Stimulated activated CD4-positive, alpha-beta T cell treated with anti-CD3 and anti-CD28 coated beads, Interleukin-4, amount 100 ng/mL, for 1 hour (primary cell): ENCODE measurements around the gene GSG1.
"Not testable (repeated sequence)": the region's sequence is repeated elsewhere in the genome, so short reads cannot be mapped to it uniquely, and the experiment has no call there.

Source experiments
- DNase-seq: peaks from one replicate; pipeline ENCODE4 v3.0.0-alpha.2; 2020

Gene GSG1

DNA sequence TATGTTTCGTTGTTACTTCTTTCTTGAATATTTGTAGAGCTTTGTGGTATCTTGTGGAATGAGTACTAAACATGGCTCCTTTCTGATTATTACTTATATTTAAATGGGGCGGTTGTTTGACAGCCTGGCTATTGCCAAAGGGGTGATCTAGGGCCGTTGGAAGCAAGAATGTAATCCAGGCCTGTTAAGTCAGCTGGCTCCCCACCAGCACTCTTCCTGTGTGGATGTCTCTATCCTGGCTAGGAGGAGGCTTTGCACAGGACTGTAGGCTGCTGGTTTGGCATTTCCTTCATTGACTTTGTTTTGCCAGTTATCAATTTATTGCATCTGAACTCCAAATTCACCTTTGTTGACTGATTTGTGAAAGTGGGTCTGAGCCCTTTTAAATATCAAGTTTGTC is 53.7 kb downstream of the GSG1 start:
- no peak for DNase-seq

DNA sequence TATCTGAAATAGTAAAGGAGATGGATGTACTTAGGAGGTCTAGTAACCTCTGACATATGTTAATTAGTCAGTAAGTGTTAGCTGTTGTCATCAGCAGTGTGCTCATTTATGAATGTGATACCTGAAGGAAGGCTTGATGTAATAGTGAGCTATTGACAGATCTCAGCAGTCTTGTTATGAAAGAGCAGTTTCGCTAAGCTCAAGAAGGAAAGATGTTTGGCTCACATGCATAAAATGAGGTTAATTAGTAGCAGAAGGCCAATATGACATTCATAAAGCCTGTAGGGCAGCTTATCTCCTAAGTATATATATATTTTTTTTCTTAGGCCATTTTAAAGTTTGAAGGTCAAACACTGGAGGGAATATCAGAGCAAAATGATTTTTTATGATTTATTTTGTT is 56.5 kb downstream of the GSG1 start:
- DNase-seq, result no peak

DNA sequence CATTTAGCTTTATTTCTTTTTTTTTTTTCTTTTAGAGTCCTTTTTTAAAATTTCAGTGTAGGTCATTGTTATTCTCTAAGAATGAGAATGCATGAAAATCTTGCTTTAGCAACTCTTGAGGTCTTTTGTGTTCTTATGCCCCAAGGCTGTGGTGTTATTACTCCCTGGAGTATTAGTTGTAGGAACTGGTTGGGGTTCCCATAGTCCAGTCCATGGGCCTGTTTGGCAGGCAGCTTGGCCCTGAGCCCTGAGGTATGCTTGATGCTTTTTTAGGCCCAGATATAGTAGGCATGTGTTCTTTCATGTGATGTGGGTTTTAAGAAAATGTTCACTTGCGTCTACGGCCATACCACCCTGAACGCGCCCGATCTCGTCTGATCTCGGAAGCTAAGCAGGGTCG is 57.7 kb downstream of the GSG1 start:
- no peak for DNase-seq

DNA sequence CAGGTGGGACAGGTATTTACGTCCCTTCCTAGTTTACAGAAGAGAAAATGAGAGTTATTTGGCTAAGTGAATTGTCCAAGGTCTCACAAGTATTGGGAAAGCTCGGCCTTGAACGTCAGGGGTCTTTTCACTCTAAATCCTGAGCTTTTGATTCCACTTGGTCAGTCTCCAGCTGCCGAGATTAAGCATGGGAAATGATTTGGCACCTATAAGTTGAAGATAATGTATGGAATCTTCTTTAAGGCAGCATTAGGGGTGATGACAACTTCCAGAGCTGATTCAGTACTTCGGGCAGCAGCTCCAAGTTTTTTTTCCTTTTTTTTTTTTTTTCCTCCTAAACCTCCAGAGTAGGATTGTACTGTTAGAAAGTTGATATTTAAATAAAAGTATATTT is 58.6 kb downstream of the GSG1 start:
- DNase-seq, result no peak

DNA sequence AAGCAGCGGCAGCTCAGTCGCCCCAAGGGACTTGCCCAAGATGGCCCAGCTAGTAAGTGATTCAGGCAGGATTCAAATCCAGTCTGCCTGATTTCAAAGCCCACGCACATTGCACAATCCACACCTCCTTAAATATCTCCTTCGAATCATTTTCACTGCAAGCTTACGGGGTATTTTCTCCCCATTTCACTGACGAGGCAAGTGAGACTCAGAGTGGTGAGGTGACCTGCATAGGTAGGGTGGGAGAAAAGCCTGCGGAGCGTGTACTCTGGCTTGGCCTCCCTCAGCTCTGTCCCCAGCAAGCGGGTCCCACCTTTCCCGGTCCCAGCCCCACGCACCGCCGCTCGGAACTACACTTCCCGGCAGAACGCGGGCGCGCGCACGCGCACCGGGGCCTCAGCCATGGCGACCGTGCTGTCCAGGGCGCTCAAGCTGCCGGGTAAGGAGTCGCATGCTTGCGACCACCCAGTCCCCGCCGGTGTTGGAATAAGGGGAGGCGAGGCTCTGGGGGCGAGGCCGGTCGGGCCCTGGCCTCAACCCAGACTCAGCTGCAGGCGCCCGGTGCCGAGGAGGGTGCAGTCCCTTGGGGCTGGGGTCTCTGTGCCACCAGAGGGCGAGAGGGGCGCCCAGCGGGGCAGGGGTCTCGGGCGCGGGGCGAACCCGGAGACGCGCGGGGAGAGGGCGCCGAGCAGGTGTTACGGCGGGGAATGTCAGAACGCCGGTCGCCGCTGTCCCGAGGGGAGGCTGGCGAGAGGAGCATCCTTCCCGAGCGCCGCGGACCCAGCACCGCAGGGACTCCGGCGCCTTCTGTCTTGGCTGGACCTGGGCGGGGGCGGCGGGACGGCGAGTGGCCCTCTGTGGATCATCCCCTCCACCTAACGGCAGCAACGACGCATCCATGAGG is 59.2 kb downstream of the GSG1 start, which contains the start of gene FAM234B:
FAM234B (plus strand) TSS at position 380 of the 904 bp plus-strand sequence; CDS start at position 403, 23 bp downstream.
- peak; percentile 80 for DNase-seq

DNA sequence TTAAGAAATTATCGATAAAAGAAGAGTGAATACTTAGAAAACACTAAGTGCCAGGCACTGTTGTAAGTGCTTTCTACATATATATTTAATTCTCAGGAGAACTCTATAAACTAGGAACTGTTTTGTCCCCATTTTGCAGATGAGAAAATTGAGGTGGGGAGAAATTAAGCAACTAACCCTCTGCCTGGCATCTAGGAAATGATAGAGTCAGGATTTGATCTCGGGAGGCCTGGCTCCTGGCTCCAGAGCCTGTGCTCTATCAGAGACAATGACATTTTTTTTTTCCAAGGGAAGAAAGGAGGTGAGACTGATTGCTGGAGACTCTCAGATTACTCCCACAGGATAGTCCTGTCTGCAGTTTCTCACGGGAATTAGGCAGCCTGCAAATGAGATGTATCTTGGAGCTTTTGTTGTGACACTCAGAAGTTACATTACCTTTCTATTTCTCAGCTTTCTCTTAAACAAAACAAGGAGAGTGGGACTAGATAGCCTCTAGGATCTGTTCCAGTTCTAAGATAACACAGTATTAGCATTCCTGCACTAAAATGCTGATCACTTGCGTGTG is 60.7 kb downstream of the GSG1 start:
- DNase-seq, result no peak

DNA sequence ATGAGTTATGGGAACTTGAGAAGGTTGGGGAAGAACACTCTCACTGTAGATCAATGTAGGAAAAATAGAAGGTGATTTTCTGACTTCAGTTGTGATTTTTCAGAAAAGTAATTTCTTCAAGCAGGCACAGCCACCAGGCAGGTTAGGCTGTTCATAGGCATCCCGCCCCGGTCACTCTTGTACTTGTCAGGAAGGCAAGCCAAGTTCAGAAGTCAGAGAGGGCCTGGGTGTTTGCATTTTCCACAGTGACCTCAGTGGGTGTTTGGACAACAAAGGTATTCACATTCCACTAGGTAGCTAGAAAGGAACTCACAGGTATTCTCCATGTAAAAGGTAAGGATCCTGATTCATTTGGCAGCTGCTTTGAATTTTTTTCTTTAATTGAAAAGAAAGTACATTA is 62.2 kb downstream of the GSG1 start:
- no peak for DNase-seq

GRCh38 chr12:13039328-13039956 is 64.0 kb downstream of the GSG1 start:
- DNase-seq, result no peak

GRCh38 chr12:13038491-13039161 is 64.8 kb downstream of the GSG1 start:
- DNase-seq, result no peak

GRCh38 chr12:13036881-13037280 is 66.6 kb downstream of the GSG1 start:
- no peak for DNase-seq

DNA sequence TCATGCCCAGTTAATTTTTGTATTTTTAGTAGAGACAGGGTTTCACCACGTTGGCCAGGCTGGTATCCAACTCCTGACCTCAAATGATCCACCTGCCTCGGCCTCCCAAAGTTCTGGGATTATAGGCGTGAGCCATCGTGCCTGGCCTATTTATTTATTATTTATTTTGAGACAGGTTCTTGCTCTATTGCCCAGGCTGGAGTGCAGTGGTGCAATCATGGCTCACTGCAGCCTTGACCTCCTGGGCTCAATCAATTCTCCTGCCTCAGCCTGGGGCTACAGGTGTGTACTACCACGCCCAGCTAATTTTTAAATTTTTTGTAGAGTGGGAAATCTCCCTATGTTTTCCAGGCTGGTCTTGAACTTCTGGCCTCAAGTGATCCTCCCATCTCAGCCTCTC is 68.1 kb downstream of the GSG1 start:
- not testable (repeated sequence) for DNase-seq
